HUES48 (cell line): ENCODE data around the gene GNAZ.

Experiments
- H3K27ac ChIP-seq: one replicate; pipeline ENCODE4 v1.7.0; 2013; ENCODE audit warnings: low read depth, low read length, inconsistent platforms
- H3K27me3 ChIP-seq: 2 replicates; pipeline ENCODE4 v1.6.1; 2013; ENCODE audit warnings: mild to moderate bottlenecking, low read length; ENCODE audit not compliant: control insufficient read depth, insufficient read depth
- H3K36me3 ChIP-seq: 2 replicates; pipeline ENCODE4 v1.6.1; 2013; ENCODE audit warnings: low read length; ENCODE audit not compliant: control insufficient read depth, insufficient read depth
- H3K4me1 ChIP-seq: 2 replicates; pipeline ENCODE4 v1.6.1; 2013; ENCODE audit warnings: mild to moderate bottlenecking, low read length; ENCODE audit not compliant: control insufficient read depth, insufficient read depth
- H3K4me3 ChIP-seq: 2 replicates; pipeline ENCODE4 v1.5.1; 2013; ENCODE audit warnings: mild to moderate bottlenecking, low read depth, low read length
- H3K9ac ChIP-seq: 2 replicates; pipeline ENCODE4 v1.6.1; 2013; ENCODE audit warnings: mild to moderate bottlenecking, low read depth, low read length, moderate library complexity
- H3K9me3 ChIP-seq: 2 replicates; pipeline ENCODE4 v1.6.1; 2013; ENCODE audit warnings: low read length; ENCODE audit not compliant: control insufficient read depth, insufficient read depth

Gene GNAZ

GRCh38 chr22:23106344-23106743 lies 36.0 kb downstream of the GNAZ start:
- Histone ChIP-seq H3K4me3 (no peak overlapping the region), H3K4me1 (no peaks in the 10 kb centered on the region), H3K9ac (no peak overlapping the region), H3K36me3 (no peaks in the 10 kb centered on the region), H3K27me3 (no peaks in the 10 kb centered on the region), H3K9me3 (no peaks in the 10 kb centered on the region), H3K27ac (no peak overlapping the region)

DNA sequence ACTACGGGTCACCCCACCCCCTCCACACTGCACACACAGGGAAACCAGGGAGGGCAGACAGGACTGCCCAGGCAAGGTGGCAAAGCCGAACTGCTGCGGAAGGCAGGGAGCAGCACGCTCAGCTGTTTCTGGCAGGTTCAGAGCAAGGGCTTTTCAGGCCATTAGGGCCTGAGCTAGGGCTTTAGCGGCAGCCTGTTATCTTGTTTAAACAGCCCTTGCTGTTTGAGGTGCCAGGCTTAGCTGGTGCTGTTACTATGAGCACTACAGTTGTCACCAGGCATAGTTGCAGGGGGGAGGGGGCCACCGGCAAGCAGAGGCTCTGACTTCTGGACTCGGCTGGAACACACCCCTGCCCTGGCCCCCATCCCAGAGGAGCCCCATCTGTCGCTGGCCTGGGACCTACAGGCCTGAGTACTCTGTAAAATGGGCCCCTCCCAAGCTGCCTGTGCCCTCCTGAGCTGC lies 36.6 kb downstream of the GNAZ start:
- Histone ChIP-seq H3K27me3 (no peaks in the 10 kb centered on the region), H3K27ac (no peak overlapping the region), H3K4me1 (no peaks in the 10 kb centered on the region), H3K4me3 (no peak overlapping the region), H3K9ac (no peak overlapping the region), H3K36me3 (no peaks in the 10 kb centered on the region), H3K9me3 (no peaks in the 10 kb centered on the region)

- H3K36me3 ChIP-seq: no peaks in the 10 kb centered on the region
- no peaks in the 10 kb centered on the region for H3K27me3 ChIP-seq
- no peak overlapping the region for H3K27ac ChIP-seq
- H3K4me3 ChIP-seq: no peak overlapping the region
- H3K4me1 ChIP-seq: no peaks in the 10 kb centered on the region
- H3K9ac ChIP-seq: no peak overlapping the region
- H3K9me3 ChIP-seq: no peaks in the 10 kb centered on the region
Measured at GRCh38 chr22:23107487-23108248, 37.3 kb downstream of the GNAZ start.

DNA sequence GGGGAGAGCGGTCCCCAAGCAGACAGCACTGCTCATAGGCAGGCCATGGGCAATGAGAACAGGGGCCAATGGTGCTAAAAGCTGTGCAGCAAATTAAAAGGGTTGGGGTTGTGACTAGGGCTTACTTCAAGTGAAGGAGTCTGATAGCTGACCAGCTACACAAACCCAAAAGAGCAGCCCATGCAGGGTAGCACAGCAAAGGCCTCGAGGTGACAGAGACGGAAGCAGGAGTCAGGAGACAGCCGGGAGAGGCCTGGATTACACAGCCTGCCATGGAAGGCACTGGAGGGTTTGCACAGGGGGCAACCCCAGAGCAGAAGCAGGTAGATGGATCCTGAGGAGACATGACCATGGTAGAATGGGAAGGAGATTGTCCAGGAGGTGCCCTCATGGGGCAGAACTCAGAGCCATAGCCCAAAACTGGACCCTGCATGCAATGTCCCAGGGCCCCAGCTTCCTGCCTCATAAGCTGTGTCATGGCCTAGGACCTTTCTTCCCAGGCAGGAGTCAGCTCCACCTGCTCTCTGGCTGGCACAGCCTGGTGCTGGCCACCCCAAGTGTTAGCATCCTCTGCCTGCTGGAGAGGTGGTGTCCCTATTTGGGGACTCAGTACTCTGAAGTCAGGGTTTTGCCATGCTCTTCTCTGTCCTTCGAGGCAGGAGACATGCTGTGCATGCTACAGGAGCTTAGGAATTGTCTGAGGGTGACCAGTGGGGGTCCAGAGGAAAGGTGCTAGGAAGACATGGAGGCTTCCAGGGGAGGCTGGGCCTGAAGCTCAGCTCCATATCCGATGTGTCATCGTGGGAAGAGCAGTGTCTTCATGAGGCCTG lies 38.1 kb downstream of the GNAZ start:
- H3K4me1 ChIP-seq: no peaks in the 10 kb centered on the region

GRCh38 chr22:23109079-23109347 lies 38.7 kb downstream of the GNAZ start:
- H3K9ac ChIP-seq: no peak overlapping the region
- H3K27me3 ChIP-seq: no peaks in the 10 kb centered on the region
- H3K27ac ChIP-seq: no peak overlapping the region
- no peaks in the 10 kb centered on the region for H3K9me3 ChIP-seq
- H3K4me1 ChIP-seq: no peaks in the 10 kb centered on the region
- no peaks in the 10 kb centered on the region for H3K36me3 ChIP-seq
- no peak overlapping the region for H3K4me3 ChIP-seq

More for the DNA sequence above, 38.1 kb downstream of the GNAZ start:
- H3K9me3 ChIP-seq: no peaks in the 10 kb centered on the region
- H3K27me3 ChIP-seq: no peaks in the 10 kb centered on the region
- H3K27ac ChIP-seq: no peak overlapping the region
- no peaks in the 10 kb centered on the region for H3K36me3 ChIP-seq
- no peak overlapping the region for H3K4me3 ChIP-seq
- no peak overlapping the region for H3K9ac ChIP-seq

DNA sequence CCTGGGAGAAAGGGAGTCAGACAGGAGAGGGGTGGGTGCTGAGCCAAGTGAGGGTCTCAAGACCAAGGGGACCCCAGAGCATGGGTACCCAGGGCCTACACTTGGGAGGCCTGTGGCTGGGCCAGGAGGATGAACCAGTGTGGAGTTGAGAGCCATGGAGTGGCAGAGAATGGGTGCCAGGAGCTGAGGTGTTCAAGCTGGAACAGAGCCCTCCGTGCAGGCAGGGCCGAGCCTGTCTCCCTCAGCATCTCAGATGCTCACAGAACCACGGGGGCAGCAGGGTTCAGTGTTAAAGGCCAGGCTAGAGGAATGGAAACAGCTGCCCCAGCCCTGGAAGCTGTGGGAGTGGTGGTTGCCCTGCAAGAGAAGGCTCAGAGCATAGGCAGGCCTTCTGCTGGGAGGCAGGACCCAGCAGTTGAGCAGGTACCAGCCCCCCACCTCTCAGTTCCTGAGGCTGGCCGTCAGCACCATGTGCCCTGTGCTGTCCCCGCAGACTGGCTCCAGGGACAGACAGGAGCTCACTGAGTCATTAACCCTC lies 39.2 kb downstream of the GNAZ start:
- Histone ChIP-seq H3K27me3 (no peaks in the 10 kb centered on the region), H3K4me3 (no peak overlapping the region), H3K27ac (no peak overlapping the region), H3K9ac (no peak overlapping the region), H3K9me3 (no peaks in the 10 kb centered on the region), H3K36me3 (no peaks in the 10 kb centered on the region), H3K4me1 (no peaks in the 10 kb centered on the region)

GRCh38 chr22:23110190-23110921 lies 40.0 kb downstream of the GNAZ start:
- Histone ChIP-seq H3K27ac (no peak overlapping the region), H3K4me3 (no peak overlapping the region), H3K4me1 (no peaks in the 10 kb centered on the region), H3K36me3 (no peaks in the 10 kb centered on the region), H3K27me3 (no peaks in the 10 kb centered on the region), H3K9ac (no peak overlapping the region), H3K9me3 (no peaks in the 10 kb centered on the region)

- no peaks in the 10 kb centered on the region for H3K4me1 ChIP-seq
- no peak overlapping the region for H3K27ac ChIP-seq
- H3K27me3 ChIP-seq: no peaks in the 10 kb centered on the region
- H3K36me3 ChIP-seq: no peaks in the 10 kb centered on the region
- H3K9ac ChIP-seq: no peak overlapping the region
- H3K4me3 ChIP-seq: no peak overlapping the region
- no peaks in the 10 kb centered on the region for H3K9me3 ChIP-seq
Measured at GRCh38 chr22:23110922-23111527, 40.7 kb downstream of the GNAZ start.

- Histone ChIP-seq H3K36me3 (no peaks in the 10 kb centered on the region), H3K9ac (no peak overlapping the region), H3K9me3 (no peaks in the 10 kb centered on the region), H3K27ac (no peak overlapping the region), H3K27me3 (no peaks in the 10 kb centered on the region), H3K4me1 (peaks cover 7% of the 10 kb centered on the region; the same call in 1 of the 2 replicates), H3K4me3 (no peak overlapping the region)
Measured at GRCh38 chr22:23112472-23113012, 42.2 kb downstream of the GNAZ start.

DNA sequence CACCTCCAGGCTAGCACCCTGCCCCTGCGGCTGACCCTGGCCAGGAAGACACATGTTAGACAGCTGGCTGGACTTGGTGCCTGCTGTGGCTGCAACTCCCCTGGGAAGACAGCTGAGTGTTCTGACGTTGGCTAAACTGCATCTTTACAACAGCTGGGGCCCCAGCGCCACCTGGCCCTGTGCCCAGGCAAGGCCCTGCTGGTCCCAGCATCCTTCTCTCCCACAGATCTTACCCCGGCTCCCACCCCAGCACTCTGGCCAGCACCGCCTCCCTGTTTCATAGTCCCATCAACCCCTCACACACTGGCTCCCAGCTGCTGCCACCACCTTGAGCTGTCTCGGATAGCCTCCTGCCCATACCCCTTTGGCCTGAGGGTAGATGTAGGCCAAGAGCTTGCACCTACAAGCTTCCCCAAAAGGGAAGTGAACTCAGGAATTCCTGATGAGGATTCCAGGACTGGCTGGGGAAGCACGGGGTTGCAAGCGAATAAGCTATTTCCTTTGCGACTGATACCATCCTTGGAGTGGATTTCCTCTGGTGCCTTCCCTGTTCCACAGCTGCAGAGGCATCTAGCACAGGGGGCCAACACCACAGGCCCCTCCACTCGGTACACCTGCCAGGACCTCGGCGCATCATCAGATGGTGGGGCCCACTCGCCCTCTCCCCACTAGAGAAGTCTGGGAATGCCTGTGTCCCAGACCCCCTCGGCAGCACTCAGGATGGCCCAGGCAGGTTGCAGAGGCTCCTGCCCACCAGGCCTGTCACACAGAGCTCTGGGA lies 42.9 kb downstream of the GNAZ start:
- H3K36me3 ChIP-seq: no peaks in the 10 kb centered on the region
- H3K27ac ChIP-seq: no peak overlapping the region
- H3K9ac ChIP-seq: no peak overlapping the region
- H3K9me3 ChIP-seq: no peaks in the 10 kb centered on the region
- no peaks in the 10 kb centered on the region for H3K27me3 ChIP-seq
- H3K4me1 ChIP-seq: peaks cover 7% of the 10 kb centered on the region; the same call in 1 of the 2 replicates
- H3K4me3 ChIP-seq: no peak overlapping the region
